B cell (primary cell): ENCODE results near the gene GGNBP2.

Experiments
- EZH2 ChIP-seq: IDR thresholded peaks from 2 replicates; pipeline ENCODE4 v1.6.1; 2012; ENCODE audit warnings: borderline replicate concordance, low read depth, mild to moderate bottlenecking, moderate library complexity, low read length; ENCODE audit not compliant: insufficient read depth, poor library complexity, severe bottlenecking
- TF ChIP-seq, protein P1 (sequence below): fragments of 200-600 bp; IDR thresholded peaks from one replicate; pipeline ENCODE4 v1.8.0; 2022; ENCODE audit warnings: antibody characterized with exemption, mild to moderate bottlenecking

DNA sequence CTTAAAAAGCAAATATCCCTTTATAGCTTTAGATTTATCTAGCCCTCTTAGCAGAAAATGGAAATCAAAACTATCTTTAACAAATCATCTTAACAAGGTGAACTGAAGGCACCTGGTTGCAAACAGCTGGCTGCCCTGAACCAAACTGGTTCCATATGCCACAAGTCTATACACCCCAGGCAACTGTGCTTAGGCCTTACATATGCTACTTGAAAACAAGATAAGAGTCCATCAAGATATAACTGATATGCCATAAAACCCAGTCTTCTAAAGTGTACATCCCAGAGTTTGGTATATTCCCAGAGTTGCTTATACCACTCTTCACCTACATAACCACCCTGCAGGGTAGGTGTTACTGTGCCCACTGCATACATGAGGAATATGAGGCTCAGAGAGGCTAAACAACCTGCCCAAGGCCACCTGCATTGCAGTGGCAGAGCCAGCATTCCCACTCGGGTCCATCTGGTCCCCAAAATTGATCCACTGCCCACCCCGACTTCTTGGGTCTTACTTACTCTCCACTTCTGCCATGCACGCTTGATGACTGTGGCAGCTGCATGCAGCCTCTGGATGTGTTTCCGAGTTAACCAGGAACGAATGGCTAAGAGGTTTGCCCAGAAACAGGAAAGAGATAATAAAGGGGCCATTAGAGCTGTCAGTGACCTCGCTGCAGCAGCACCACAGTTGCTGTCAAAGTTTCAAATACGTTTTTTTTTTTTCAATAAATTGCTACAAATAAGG is 46.0 kb upstream of the GGNBP2 start:
- TF ChIP-seq, protein P1, sequence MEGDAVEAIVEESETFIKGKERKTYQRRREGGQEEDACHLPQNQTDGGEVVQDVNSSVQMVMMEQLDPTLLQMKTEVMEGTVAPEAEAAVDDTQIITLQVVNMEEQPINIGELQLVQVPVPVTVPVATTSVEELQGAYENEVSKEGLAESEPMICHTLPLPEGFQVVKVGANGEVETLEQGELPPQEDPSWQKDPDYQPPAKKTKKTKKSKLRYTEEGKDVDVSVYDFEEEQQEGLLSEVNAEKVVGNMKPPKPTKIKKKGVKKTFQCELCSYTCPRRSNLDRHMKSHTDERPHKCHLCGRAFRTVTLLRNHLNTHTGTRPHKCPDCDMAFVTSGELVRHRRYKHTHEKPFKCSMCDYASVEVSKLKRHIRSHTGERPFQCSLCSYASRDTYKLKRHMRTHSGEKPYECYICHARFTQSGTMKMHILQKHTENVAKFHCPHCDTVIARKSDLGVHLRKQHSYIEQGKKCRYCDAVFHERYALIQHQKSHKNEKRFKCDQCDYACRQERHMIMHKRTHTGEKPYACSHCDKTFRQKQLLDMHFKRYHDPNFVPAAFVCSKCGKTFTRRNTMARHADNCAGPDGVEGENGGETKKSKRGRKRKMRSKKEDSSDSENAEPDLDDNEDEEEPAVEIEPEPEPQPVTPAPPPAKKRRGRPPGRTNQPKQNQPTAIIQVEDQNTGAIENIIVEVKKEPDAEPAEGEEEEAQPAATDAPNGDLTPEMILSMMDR: no peak
- TF ChIP-seq EZH2: no peak
